HUES48 (cell line): Measurements from ENCODE around the gene EVA1C.
"Not testable (repeated sequence)": the region's sequence is repeated elsewhere in the genome, so short reads cannot be mapped to it uniquely, and the experiment has no call there.

ENCODE experiments used
- H3K27ac ChIP-seq: one replicate; pipeline ENCODE4 v1.7.0; 2013; ENCODE audit warnings: low read depth, low read length, inconsistent platforms
- H3K27me3 ChIP-seq: 2 replicates; pipeline ENCODE4 v1.6.1; 2013; ENCODE audit warnings: mild to moderate bottlenecking, low read length; ENCODE audit not compliant: control insufficient read depth, insufficient read depth
- H3K36me3 ChIP-seq: 2 replicates; pipeline ENCODE4 v1.6.1; 2013; ENCODE audit warnings: low read length; ENCODE audit not compliant: control insufficient read depth, insufficient read depth
- H3K4me1 ChIP-seq: 2 replicates; pipeline ENCODE4 v1.6.1; 2013; ENCODE audit warnings: mild to moderate bottlenecking, low read length; ENCODE audit not compliant: control insufficient read depth, insufficient read depth
- H3K4me3 ChIP-seq: 2 replicates; pipeline ENCODE4 v1.5.1; 2013; ENCODE audit warnings: mild to moderate bottlenecking, low read depth, low read length
- H3K9ac ChIP-seq: 2 replicates; pipeline ENCODE4 v1.6.1; 2013; ENCODE audit warnings: mild to moderate bottlenecking, low read depth, low read length, moderate library complexity
- H3K9me3 ChIP-seq: 2 replicates; pipeline ENCODE4 v1.6.1; 2013; ENCODE audit warnings: low read length; ENCODE audit not compliant: control insufficient read depth, insufficient read depth

Gene EVA1C

GRCh38 chr21:32390537-32391224 lies 21.8 kb upstream of the EVA1C start:
- H3K4me3 ChIP-seq, H3K27ac ChIP-seq, H3K9me3 ChIP-seq, H3K9ac ChIP-seq, H3K27me3 ChIP-seq: not testable (repeated sequence)
- H3K4me1 ChIP-seq = peaks cover 12% of the 10 kb centered on the region
- H3K36me3 ChIP-seq = peaks cover 17% of the 10 kb centered on the region; the same call in 1 of the 2 replicates

GRCh38 chr21:32391755-32392154 lies 20.8 kb upstream of the EVA1C start:
- peaks cover 14% of the 10 kb centered on the region; the same call in 1 of the 2 replicates for H3K36me3 ChIP-seq
- no peaks in the 10 kb centered on the region for H3K9me3 ChIP-seq
- H3K27me3 ChIP-seq = no peaks in the 10 kb centered on the region; the same call in 1 of the 2 replicates
- peaks cover 12% of the 10 kb centered on the region for H3K4me1 ChIP-seq
- H3K4me3 ChIP-seq = peak overlapping the region; percentile 94
- no peak overlapping the region for H3K27ac ChIP-seq
- no peak overlapping the region for H3K9ac ChIP-seq

GRCh38 chr21:32392299-32392879 lies 20.1 kb upstream of the EVA1C start:
- H3K27ac ChIP-seq = no peak overlapping the region
- peak overlapping the region; percentile 61 for H3K9ac ChIP-seq
- peaks cover 12% of the 10 kb centered on the region for H3K4me1 ChIP-seq
- no peaks in the 10 kb centered on the region for H3K9me3 ChIP-seq
- no peaks in the 10 kb centered on the region; the same call in 1 of the 2 replicates for H3K27me3 ChIP-seq
- H3K4me3 ChIP-seq = peak overlapping the region; percentile 94
- H3K36me3 ChIP-seq = peaks cover 14% of the 10 kb centered on the region; the same call in 1 of the 2 replicates

GRCh38 chr21:32392880-32393676 lies 19.4 kb upstream of the EVA1C start, which contains the start of gene URB1:
URB1 (minus strand) TSS chr21:32393012; CDS start chr21:32392910, 102 bp downstream.
- no peaks in the 10 kb centered on the region for H3K9me3 ChIP-seq
- H3K4me3 ChIP-seq = peak within 1 kb of the TSS; percentile 94
- H3K27me3 ChIP-seq = no peaks in the 10 kb centered on the region; the same call in 1 of the 2 replicates
- peak within 1 kb of the TSS; percentile 61 for H3K9ac ChIP-seq
- peak within 1 kb of the TSS; percentile 51 for H3K27ac ChIP-seq
- H3K36me3 ChIP-seq = peaks cover 14% of the 10 kb centered on the region; the same call in 1 of the 2 replicates
- H3K4me1 ChIP-seq = peaks cover 12% of the 10 kb centered on the region

GRCh38 chr21:32393677-32394001 lies 18.9 kb upstream of the EVA1C start:
- H3K27ac ChIP-seq = no peak overlapping the region
- no peak overlapping the region for H3K9ac ChIP-seq
- no peaks in the 10 kb centered on the region for H3K9me3 ChIP-seq
- peaks cover 14% of the 10 kb centered on the region; the same call in 1 of the 2 replicates for H3K36me3 ChIP-seq
- no peaks in the 10 kb centered on the region; the same call in 1 of the 2 replicates for H3K27me3 ChIP-seq
- H3K4me1 ChIP-seq = peaks cover 8% of the 10 kb centered on the region
- peak overlapping the region; percentile 94 for H3K4me3 ChIP-seq

- Histone ChIP-seq H3K27me3 (no peaks in the 10 kb centered on the region), H3K9ac (no peak overlapping the region), H3K27ac (no peak overlapping the region), H3K36me3 (no peaks in the 10 kb centered on the region), H3K4me3 (no peak overlapping the region), H3K9me3 (no peaks in the 10 kb centered on the region), H3K4me1 (peaks cover 4% of the 10 kb centered on the region)
Measured at GRCh38 chr21:32403201-32403777, 9.2 kb upstream of the EVA1C start.

- H3K27ac ChIP-seq = no peak overlapping the region
- peaks cover 24% of the 10 kb centered on the region for H3K27me3 ChIP-seq
- peaks cover 4% of the 10 kb centered on the region for H3K4me1 ChIP-seq
- H3K9ac ChIP-seq = no peak overlapping the region
- H3K36me3 ChIP-seq = no peaks in the 10 kb centered on the region
- no peak overlapping the region for H3K4me3 ChIP-seq
- no peaks in the 10 kb centered on the region for H3K9me3 ChIP-seq
Measured at GRCh38 chr21:32406405-32406804, 6.1 kb upstream of the EVA1C start.

GRCh38 chr21:32410291-32410690 lies 2.2 kb upstream of the EVA1C start:
- Histone ChIP-seq H3K4me1 (peaks cover 22% of the 10 kb centered on the region), H3K9me3 (no peaks in the 10 kb centered on the region), H3K4me3 (no peak overlapping the region), H3K27ac (no peak overlapping the region), H3K27me3 (peaks cover 63% of the 10 kb centered on the region), H3K9ac (no peak overlapping the region), H3K36me3 (no peaks in the 10 kb centered on the region)

- Histone ChIP-seq H3K27me3 (peaks cover 67% of the 10 kb centered on the region), H3K27ac (no peak overlapping the region), H3K9me3 (no peaks in the 10 kb centered on the region), H3K9ac (no peak overlapping the region), H3K36me3 (no peaks in the 10 kb centered on the region), H3K4me1 (peaks cover 29% of the 10 kb centered on the region), H3K4me3 (no peak overlapping the region)
Measured at GRCh38 chr21:32410916-32411315, 1.6 kb upstream of the EVA1C start.

GRCh38 chr21:32411350-32412161 lies 950 bp upstream of the EVA1C start:
- Histone ChIP-seq H3K36me3 (no peaks in the 10 kb centered on the region), H3K9me3 (no peaks in the 10 kb centered on the region), H3K27ac (no peak overlapping the region), H3K4me3 (peak overlapping the region; percentile 66), H3K9ac (no peak overlapping the region), H3K27me3 (peaks cover 68% of the 10 kb centered on the region), H3K4me1 (peaks cover 30% of the 10 kb centered on the region)
